GM19035 (cell line): ENCODE results near the gene DHRSX.
"Not testable (repeated sequence)": the region's sequence is repeated elsewhere in the genome, so short reads cannot be mapped to it uniquely, and the experiment has no call there.

ENCODE experiments used
- ATAC-seq: cut with Tn5 transposase; IDR thresholded peaks from one replicate; pipeline ENCODE4 v1.9.1; 2021; ENCODE audit not compliant: unreplicated experiment

DHRSX gene

GRCh38 chrX:2477313-2477712 lies 23.5 kb downstream of the DHRSX start:
- ATAC-seq, result not testable (repeated sequence)

- ATAC-seq, result no peak
Observed at GRCh38 chrX:2474963-2475726, 25.6 kb downstream of the DHRSX start.

GRCh38 chrX:2474280-2474962 lies 26.4 kb downstream of the DHRSX start:
- no peak for ATAC-seq

DNA sequence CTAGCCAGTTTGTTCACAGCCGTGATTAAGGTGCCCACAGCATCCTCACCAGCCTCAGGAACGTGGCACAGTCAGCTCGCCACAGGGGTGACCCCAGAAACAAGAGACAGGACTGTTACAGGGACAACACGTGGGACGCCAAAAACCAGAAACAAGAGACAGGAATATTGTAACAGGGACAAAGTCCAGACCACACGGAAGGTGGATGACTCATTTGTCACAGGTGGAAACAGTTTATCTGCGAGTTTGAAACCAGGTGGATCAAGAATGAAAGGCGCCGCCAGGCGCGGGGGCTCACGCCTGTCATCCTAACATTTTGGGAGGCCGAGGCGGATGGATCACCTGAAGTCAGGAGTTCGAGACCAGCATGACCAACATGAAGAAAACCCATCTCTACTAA lies 27.7 kb downstream of the DHRSX start:
- not testable (repeated sequence) for ATAC-seq

DNA sequence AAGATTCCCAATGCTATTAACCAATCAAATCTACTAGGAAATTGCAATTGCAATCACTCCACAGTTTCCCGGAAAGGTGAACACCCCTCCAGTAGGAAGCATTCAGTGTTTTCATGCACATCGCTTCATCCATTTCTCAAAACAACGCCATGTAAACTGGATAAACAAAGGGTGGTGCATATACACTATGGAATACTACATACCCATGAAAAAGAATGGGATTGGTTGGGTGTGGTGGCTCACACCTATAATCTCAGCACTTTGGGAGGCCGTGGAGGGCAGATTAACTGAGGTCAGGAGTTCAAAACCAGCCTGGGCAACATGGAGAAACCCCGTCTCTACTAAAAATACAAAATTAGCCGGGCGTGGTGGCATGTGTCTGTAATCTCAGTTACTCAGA lies 29.1 kb downstream of the DHRSX start:
- no peak for ATAC-seq

- not testable (repeated sequence) for ATAC-seq
Observed at GRCh38 chrX:2471126-2471525, 29.6 kb downstream of the DHRSX start.

DNA sequence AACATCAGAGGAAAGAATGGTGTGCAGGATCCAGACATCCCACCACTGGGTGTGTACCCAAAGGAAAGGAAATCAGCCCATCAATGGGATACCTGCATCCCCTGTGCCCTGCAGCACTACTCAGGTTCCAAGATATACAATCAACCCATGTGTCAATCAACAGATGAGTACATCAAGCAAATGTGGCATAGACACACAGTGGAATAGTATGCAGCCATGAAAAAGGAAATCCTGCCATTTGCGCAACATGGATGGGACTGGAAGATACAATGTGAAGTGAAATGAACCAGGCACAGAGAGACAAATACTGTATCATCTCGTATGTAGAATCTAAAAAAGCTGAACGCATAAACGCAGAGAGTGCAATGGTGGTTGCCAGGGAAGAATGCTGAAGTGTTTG lies 30.9 kb downstream of the DHRSX start:
- ATAC-seq, result not testable (repeated sequence)

GRCh38 chrX:2469196-2469685 lies 31.5 kb downstream of the DHRSX start:
- ATAC-seq, result no peak

- no peak for ATAC-seq
Observed at GRCh38 chrX:2468261-2469195, 32.2 kb downstream of the DHRSX start.

DNA sequence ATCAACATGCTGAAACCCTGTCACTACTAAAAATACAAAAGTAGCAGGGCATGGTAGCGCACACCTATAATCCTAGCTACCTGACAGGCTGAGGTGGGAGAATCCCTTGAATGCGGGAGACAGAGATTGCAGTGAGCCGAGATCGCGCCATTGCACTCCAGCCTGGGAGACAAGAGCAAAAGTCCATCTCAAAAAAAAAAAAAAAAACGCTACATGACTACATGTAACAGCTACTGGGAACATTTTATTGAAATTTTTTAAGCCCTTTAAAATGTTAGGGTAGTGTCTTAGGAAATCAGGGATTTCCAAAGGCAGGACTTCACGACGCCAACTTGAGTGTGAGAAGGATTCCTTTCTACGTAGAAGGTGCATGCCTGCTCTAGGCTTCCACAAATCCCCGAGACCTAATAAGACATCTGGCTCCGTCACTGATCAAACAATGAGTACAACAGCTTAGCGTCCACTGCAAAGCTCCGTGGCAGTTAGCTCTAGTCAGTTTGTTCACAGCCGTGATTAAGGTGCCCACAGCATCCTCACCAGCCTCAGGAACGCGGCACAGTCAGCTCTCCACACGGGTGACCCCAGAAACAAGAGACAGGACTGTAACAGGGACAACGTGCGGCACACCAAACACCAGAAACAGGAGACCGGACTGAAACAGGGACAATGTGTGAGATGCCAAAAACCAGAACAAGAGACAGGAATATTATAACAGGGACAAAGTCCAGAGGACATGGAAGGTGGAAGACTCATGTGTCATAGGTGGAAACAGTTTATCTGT lies 33.7 kb downstream of the DHRSX start:
- no peak for ATAC-seq

- ATAC-seq, result no peak
Observed at GRCh38 chrX:2464677-2465166, 36.1 kb downstream of the DHRSX start.

DNA sequence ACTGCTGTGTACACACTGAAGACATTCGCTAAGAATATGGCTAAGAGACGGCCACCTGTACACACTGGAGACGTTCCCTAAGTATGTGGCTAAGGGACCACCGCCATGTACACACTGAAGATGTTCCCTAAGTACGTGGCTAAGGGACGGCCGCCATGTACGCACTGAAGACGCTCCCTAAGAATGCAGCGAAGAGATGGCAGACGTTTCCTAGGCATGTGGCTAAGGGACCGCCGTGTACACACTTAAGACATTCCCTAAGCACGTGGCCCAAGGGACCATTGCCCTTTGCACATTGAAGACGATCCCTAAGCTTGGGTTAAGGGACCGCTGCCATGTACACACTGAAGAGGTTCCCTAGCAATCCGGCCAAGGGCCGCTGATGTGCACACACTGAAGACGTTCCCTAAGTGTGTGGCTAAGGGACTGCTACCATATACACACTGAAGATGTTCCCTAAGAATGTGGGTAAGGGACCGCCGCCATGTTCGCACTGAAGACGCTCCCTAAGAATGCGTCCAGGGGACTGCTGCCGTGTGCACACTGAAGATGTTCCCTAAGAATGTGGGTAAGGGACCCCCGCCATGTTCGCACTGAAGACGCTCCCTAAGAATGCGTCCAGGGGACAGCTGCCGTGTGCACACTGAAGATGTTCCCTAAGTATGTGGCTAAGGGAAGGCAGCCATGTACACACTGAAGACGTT lies 36.7 kb downstream of the DHRSX start:
- ATAC-seq, result no peak

DNA sequence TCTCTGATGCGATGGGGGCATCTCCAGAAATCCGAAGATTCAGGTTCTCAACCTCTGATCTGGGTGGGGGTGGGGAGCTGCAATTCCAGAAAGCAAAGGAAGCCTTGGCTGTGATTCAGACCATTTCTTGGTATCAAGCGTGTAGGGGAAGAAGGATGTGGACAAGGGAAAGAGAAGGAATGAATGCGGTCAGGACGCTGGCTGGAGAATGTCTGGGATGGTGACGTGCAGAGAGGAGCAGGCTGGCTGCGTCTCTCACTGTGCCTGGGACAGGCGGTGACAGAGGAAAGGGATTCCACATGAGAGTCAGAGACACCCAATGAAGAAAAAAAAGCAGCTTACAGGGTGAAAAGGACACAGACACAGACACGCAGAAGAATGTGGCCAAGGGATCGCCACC lies 37.3 kb downstream of the DHRSX start:
- not testable (repeated sequence) for ATAC-seq

DNA sequence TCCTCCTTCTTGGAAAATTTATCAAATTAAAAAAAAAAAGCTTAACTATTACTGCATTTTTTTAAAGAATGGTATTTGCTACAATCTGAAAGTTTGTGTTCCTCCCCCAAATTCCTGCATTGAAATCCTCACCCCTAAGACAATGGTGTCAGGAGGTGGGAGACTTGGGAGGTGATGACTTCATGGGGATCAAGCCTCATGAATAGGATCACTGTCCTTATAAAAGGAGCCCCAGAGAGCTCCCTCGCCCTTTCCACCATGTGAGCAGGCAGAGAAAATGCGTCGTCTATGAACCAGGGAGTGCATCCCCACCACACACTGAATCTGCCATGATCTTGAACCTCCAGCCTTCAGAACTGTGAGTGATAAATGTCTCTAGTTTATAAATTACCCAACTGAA lies 38.0 kb downstream of the DHRSX start:
- no peak for ATAC-seq

DNA sequence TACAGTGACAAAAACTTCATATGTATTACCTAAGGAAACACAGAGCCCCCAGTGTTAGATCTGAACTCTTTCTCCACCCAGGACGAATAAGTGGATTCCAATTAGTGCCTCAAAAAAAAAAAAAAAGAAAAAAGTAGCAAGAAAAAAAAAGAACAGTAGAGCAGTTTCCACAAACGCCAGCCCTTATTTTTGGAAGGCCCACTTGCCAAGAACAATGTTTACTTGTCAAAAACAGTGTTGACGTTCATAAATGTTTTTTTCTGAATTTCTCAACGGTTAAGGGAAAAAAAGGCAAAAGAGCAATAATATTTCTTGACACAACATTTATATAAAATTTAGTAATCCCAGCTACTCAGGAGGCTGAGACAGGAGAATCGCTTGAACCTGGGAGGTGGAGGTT lies 38.7 kb downstream of the DHRSX start:
- ATAC-seq, result no peak

- ATAC-seq, result no peak
Observed at GRCh38 chrX:2461711-2462016, 39.1 kb downstream of the DHRSX start.

GRCh38 chrX:2460821-2461710 lies 39.7 kb downstream of the DHRSX start:
- ATAC-seq, result not testable (repeated sequence)

DNA sequence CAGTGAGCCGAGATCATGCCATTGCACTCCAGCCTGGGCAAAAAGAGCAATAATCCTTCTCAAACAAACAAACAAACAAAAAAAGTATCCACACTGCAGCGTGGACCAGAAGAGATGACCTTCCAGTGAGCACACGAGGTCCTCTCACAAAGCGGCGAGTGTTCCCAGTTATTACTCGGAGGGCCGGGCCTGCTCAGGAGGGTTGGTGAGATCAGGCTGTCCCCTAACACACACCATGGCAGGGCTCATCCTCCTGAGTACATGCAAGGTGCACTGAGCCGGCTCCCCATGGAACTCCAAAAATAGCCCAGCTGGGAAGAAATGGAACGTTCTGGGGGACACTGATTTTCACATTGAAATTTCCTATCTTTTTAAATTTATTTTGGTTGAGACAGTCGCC lies 40.7 kb downstream of the DHRSX start:
- not testable (repeated sequence) for ATAC-seq

DNA sequence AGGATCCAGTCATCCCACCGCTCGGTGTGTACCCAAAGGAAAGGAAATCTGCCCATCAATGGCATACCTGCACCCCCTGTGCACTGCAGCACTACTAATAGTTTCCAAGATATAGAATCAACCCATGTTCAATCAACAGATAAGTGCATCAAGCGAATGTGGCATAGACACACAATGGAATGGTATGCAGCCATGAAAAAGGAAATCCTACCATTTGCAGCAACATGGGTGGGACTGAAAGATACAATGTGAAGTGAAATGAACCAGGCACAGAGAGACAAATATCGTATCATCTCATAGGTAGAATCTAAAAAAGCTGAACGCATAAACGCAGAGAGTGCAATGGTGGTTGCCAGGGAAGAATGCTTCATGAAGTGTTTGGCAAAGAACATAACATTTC lies 42.5 kb downstream of the DHRSX start:
- ATAC-seq, result no peak
